GM12874 (cell line): Measurements from ENCODE around the gene SPARCL1.

ENCODE experiments used
- CTCF ChIP-seq: IDR thresholded peaks from 2 replicates; pipeline ENCODE4 v1.5.1; 2011; ENCODE audit warnings: low read depth, mild to moderate bottlenecking, control low read depth, low read length, moderate library complexity; ENCODE audit not compliant: insufficient read depth

SPARCL1 gene

DNA sequence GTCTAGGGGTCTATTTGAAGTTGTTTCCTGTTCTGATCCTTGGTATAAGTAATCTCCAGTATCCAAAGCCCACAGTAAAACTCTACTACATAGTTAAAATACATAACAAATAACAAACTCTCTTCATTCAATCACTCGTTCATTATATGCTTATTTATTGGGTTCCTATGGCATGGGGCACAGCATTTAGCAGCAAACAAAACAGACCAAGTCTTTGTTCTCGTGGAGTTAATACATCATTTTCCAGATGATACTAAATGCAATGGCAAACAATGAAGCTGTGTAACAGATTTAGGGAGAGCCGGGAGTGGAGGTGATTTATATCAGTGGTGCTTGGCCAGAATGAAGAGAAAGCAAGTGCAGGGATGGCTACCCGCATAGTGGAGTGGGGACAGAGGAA, 36.6 kb upstream of the SPARCL1 start:
- no peak for TF ChIP-seq CTCF

DNA sequence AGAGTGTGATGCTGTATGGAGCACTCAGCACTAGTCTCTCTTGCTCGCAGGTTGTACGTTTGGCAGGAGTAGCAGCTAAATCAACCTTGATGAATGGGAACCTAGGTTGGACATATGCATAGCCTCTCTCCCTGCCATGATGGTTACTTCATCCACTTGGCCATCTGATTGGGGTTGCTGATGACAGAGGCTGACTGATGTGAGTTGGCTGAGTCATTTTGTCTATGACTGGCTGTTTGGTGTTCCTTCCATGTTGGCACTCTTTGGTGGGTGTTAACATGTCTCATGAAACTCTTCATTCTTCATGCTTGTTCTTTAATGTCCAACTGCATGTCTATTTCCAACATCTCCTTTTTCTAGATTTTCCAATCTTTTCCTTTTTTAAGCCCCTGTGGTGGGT, 31.6 kb upstream of the SPARCL1 start:
- no peak for TF ChIP-seq CTCF

DNA sequence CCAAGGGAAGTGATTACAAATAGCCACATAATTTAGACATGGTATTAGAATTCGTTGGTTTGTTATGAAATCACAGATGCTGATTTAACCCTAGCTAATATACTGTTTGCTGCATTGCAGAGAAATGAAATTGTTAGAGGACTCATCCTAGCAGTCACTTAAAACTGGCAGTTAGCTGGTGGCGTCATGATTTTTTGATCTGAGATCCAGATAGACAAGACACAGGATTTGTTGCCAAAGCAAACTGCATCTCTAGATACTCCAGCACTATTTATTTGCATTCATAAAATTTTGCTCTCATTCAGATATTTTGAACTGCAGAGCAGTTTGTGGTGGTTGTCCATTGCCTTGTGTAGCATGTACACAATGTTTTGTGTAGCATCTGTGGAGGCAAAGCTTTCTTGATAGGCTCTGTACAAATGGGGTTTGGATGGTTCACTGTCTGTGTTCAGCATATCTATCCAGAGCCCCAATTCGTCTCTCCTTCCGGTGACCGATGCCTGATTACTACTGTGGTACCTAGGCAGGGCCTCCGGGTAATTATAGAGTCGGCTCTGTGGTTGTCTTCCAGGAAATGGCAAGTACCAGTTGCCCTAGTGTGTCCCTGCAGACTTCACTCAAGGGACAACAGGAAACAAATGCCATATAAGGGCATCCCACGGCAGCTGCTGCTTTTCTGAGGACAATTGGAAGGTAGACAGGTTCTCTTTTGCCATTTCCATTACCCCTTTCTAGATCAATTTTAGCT, 30.1 kb upstream of the SPARCL1 start:
- no peak for TF ChIP-seq CTCF

DNA sequence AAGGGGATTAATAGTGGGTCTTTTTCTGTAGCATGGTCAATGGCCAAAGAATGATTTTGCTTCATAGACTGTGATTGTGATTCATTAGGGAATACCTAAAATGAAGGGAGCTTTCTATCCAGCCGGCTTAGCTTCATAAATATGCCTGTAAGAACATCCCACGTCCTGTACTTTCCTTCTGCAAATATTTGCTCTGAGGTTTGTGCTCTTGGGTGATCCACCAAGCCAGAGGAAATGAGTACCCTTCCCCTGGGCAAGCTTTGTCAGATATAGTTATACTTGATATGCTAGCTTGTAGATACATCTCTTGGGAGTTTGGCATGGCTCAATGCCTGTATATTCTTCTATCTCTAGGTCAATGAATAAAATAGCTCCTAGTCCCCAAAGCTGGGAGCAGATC, 28.2 kb upstream of the SPARCL1 start:
- no peak for TF ChIP-seq CTCF

- TF ChIP-seq CTCF = no peak
Observed at GRCh38 chr4:87555773-87556619, 26.8 kb upstream of the SPARCL1 start.

DNA sequence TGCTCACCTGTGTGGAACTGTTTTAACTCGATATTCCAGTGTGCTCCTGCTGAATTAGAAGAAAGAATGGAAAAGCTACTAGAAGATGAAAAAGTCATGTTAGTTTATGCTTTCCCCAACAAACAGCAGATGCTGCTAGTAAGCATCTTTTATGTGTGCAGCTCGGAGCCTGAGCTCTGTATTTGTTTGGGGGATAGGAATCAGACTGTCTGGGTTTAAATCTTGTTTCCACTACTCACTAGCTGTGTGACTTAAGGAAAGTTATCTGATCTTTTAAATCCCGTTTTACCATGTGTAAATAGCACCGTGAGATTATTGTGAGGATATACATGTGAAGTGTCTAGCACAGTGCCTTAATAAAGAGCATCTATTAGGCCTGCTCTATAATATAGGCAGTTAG, 24.0 kb upstream of the SPARCL1 start:
- TF ChIP-seq CTCF = no peak

- TF ChIP-seq CTCF = no peak
Observed at GRCh38 chr4:87551361-87551760, 22.2 kb upstream of the SPARCL1 start.
